Mononuclear cell (primary cell): ENCODE measurements around the gene KRT71. TPM values are rescaled to one million over a fixed set of nuclear protein-coding genes. Genes with fewer than 3 reads are reported as not detected.
"Not testable (repeated sequence)": the region's sequence is repeated elsewhere in the genome, so short reads cannot be mapped to it uniquely, and the experiment has no call there.

Source experiments
- H3K27me3 ChIP-seq: 2 replicates; pipeline ENCODE4 v1.6.0; 2011; ENCODE audit warnings: low read length, control low read depth; ENCODE audit not compliant: insufficient read depth
- H3K4me1 ChIP-seq: 2 replicates; pipeline ENCODE4 v1.5.1; 2011; ENCODE audit warnings: mild to moderate bottlenecking, low read length, control low read depth; ENCODE audit not compliant: insufficient read depth
- H3K4me3 ChIP-seq: 2 replicates; pipeline ENCODE4 v1.5.1; 2011; ENCODE audit warnings: mild to moderate bottlenecking, low read length, moderate library complexity
- H3K9me3 ChIP-seq: 2 replicates; pipeline ENCODE4 v1.5.1; 2011; ENCODE audit warnings: low read depth, mild to moderate bottlenecking, control low read depth, low read length
- total RNA-seq: library from RNA; depleted of rRNA; stranded (reverse); fragments of >200 nt; gene quantifications from one replicate; pipeline ENCODE4 v1.2.3, GENCODE V29; 2012

The KRT71 gene
- total RNA-seq, 1 donor, result not detected

DNA sequence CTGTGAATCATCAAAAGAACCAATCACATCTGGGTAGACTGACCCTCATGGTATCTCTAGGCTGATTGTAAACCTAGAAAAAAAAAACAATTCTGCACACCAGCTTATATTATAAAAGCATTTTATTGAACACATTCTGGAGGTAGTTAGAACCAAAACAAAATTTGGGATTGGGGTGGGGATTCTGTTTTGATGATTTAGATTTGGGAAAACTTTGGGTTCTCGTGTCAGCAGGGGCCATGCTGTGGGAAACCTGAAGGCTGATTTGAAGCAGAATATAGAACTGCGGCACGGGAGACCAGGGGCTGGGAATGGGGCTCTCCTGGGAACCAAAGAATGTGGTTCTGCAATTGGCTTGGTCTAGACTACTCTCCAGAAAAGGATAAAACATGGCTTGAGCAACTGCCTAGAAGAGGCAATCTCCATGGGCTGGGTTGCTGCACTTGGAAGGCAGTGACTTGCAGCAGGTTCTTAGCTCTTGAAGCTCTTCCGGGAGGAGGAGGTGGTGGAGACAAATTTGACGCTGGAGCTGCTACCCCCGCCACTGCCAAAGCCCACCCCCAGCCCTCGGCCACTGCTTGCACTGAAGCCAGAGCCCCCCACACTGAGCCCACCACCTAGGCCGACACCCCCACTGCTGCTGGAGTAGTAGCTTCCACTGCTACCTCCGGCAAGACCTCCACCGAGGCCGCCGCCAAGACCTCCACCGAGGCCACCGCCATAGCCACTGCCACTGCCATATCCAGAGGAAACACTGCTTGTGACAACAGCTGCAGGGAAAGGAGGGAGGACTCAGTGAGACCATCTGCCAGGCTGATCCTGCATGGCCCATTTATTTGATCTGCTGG, 38.2 kb downstream of the KRT71 start:
- Histone ChIP-seq H3K27me3 (peaks cover 5% of the 10 kb centered on the region), H3K4me3 (no peak overlapping the region), H3K4me1 (no peaks in the 10 kb centered on the region), H3K9me3 (peaks cover 12% of the 10 kb centered on the region)

DNA sequence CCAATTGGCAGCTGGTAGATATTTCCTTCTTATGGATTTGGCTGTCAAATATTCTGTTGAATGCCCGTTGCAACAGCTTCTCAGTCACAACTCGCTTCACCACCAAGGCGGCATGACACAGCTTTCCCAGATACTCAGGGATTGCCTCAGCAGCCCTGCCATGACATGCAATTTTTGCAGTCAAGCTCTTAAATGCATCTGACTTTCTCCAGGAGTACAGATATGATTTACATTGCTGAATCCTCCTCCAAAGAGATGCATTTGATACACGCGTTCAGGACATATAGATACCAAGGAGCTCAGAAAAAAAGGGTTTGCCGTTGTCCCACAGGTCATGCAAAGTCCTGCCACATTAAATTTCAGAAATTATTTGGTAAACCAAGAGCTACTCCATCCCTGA, 39.2 kb downstream of the KRT71 start:
- Histone ChIP-seq H3K4me1 (no peaks in the 10 kb centered on the region), H3K27me3 (peaks cover 5% of the 10 kb centered on the region), H3K4me3 (no peak overlapping the region), H3K9me3 (peaks cover 12% of the 10 kb centered on the region)

GRCh38 chr12:52508211-52508610, 44.7 kb downstream of the KRT71 start:
- no peak overlapping the region for H3K4me3 ChIP-seq
- H3K9me3 ChIP-seq, result peaks cover 12% of the 10 kb centered on the region
- no peaks in the 10 kb centered on the region for H3K4me1 ChIP-seq
- peaks cover 16% of the 10 kb centered on the region for H3K27me3 ChIP-seq

- Histone ChIP-seq H3K4me1 (no peaks in the 10 kb centered on the region), H3K4me3 (no peak overlapping the region), H3K9me3 (peaks cover 12% of the 10 kb centered on the region)
Measured at GRCh38 chr12:52506858-52507715, 45.9 kb downstream of the KRT71 start.

GRCh38 chr12:52502877-52503276, 50.1 kb downstream of the KRT71 start:
- no peaks in the 10 kb centered on the region for H3K4me1 ChIP-seq
- no peaks in the 10 kb centered on the region for H3K9me3 ChIP-seq
- H3K27me3 ChIP-seq, result peaks cover 11% of the 10 kb centered on the region
- no peak overlapping the region for H3K4me3 ChIP-seq

More at GRCh38 chr12:52506858-52507715, 45.9 kb downstream of the KRT71 start:
- peaks cover 16% of the 10 kb centered on the region for H3K27me3 ChIP-seq

DNA sequence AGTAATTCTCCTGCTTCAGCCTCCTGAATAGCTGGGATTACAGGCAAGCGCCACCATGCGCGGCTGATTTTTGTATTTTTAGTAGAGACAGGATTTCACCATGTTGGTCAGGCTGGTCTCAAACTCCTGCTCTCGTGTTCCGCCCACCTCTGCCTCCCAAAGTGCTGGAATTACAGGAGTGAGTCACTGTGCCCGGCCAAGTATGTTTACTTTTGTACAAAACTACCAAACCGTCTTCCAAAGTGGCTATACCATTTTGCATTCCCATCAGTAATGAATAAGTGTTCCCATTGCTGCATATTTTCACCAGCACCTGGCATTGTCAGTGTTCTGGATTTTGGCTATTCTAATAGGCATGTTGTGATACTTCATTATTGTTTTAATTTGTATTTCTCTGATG, 51.5 kb downstream of the KRT71 start:
- H3K27me3 ChIP-seq, result peaks cover 7% of the 10 kb centered on the region
- no peaks in the 10 kb centered on the region for H3K4me1 ChIP-seq
- no peak overlapping the region for H3K4me3 ChIP-seq
- H3K9me3 ChIP-seq, result no peaks in the 10 kb centered on the region

DNA sequence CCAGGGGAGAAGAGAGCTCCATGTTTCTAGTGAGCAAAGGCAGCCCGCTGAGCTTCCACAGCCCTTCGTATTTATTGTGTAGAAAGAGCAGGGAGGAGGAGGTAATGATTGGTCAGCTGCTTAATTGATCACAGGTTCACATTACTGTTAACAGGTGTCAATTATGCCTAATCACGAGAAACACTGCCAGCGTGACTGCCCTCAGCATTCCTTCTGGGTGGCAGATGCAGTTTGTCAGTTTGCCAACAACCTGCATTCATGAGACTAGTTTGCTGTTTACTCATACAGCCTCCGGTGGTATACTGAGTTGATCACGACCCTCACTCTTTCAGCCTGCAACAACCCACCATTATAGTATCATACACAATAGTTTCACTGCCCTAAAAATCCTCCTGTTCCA, 52.4 kb downstream of the KRT71 start:
- not testable (repeated sequence) for H3K4me3 ChIP-seq, H3K27me3 ChIP-seq, H3K9me3 ChIP-seq, H3K4me1 ChIP-seq

DNA sequence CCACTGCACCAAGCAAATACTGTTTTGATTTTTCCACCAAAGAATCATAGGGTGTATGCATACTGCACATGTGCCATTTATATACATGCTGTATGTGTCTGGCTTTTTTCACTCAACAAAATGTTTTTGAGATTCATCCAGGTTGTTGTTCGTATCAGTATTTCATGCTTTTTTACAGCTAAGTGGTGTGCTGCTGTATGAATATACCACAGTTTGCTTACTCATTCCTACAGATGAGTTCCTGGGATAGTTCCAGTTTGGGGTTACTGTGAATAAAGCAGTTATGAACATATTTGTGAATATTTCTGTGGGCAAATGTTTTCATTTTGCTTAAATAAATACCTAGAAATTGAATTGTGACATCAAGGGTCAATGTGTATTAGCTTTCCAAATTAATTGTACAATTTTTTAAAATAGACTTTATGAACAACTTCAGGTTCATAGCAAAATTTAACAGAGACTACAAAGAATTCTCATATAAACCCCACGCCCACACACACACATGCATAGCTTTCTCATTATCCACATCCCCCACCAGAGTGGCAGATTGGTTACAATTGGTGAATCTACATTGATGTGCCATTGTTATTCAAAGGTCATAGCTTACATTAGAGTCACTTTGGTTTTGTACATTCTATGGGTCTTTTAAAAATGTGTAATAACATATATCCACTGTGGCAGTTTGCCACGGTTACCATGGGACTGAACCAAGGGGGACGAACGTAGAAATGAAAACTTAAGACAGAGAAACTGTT, 53.0 kb downstream of the KRT71 start:
- H3K27me3 ChIP-seq, result peaks cover 3% of the 10 kb centered on the region
- no peaks in the 10 kb centered on the region for H3K9me3 ChIP-seq
- no peak overlapping the region for H3K4me3 ChIP-seq
- no peaks in the 10 kb centered on the region for H3K4me1 ChIP-seq

DNA sequence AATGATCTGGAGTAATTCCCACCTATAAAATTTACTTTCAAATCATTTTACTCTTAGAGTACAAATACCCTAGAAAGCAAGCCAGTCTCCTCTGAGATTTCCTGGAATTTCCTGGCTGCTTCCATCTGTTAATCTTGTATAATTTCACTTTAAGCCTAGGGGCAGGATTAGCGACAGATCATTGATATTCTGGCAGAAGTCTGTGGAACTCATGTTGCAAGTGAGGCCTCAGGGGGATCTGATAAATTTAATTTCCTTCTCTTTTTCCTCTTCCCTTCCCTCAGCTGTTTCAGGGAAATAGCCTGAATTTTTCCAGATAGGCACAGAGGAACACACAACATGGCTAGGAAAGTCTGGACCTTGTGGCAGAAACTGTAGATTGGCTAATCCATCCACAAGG, 54.0 kb downstream of the KRT71 start:
- no peaks in the 10 kb centered on the region for H3K9me3 ChIP-seq
- no peaks in the 10 kb centered on the region for H3K4me1 ChIP-seq
- peaks cover 2% of the 10 kb centered on the region for H3K27me3 ChIP-seq
- no peak overlapping the region for H3K4me3 ChIP-seq

- Histone ChIP-seq H3K4me1 (no peaks in the 10 kb centered on the region), H3K27me3 (peaks cover 2% of the 10 kb centered on the region), H3K4me3 (no peak overlapping the region), H3K9me3 (no peaks in the 10 kb centered on the region)
Measured at GRCh38 chr12:52497975-52498374, 55.0 kb downstream of the KRT71 start.

GRCh38 chr12:52496590-52497071, 56.3 kb downstream of the KRT71 start:
- H3K9me3 ChIP-seq, result no peaks in the 10 kb centered on the region
- peaks cover 2% of the 10 kb centered on the region for H3K27me3 ChIP-seq
- H3K4me1 ChIP-seq, result no peaks in the 10 kb centered on the region
- no peak overlapping the region for H3K4me3 ChIP-seq

DNA sequence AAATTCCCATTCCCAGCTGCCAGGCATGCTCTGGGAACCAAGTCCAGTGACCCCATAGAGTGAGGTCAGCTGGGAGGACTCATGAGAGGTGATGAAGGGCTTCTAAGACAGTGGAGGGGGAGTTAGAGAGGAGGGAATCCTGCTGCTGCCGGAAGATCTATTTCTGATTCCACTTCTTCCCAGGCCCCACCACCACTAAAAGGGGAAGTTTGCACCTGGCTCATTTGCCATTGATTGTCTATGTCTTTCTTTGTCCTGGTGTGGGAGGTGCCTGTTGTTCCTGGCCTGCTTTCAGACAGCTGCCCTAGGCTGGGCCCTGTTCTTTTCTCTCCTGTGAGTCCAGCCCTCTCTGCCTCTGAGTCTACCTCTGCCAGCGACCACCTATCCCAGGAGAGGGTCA, 56.9 kb downstream of the KRT71 start:
- Histone ChIP-seq H3K4me1 (no peaks in the 10 kb centered on the region), H3K9me3 (no peaks in the 10 kb centered on the region), H3K27me3 (peaks cover 2% of the 10 kb centered on the region), H3K4me3 (no peak overlapping the region)

DNA sequence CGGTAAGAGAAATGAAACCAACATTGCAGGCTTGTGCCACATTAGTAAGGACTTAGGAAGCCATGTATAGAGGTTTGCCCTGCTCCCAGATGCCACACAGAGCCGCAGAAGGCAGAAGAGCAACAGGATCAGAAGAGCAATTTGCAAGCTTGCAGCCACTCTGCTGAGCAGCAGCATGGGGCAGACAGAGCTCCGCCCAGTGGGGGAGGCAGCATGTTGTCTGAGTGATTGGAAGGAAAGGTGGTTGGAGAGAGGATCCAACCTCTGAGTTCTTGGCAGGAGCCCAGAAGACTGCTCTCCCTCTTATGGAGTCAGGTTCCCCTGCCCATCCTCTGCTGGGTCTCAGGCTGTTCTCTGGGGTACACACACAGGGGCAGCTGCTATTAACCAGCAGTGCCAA, 57.6 kb downstream of the KRT71 start:
- Histone ChIP-seq H3K4me1 (no peaks in the 10 kb centered on the region), H3K4me3 (no peak overlapping the region), H3K9me3 (no peaks in the 10 kb centered on the region), H3K27me3 (peaks cover 2% of the 10 kb centered on the region)

- no peaks in the 10 kb centered on the region for H3K9me3 ChIP-seq
- no peaks in the 10 kb centered on the region for H3K4me1 ChIP-seq
- H3K4me3 ChIP-seq, result no peak overlapping the region
- H3K27me3 ChIP-seq, result peaks cover 2% of the 10 kb centered on the region
Measured at GRCh38 chr12:52494518-52494917, 58.4 kb downstream of the KRT71 start.

- H3K27me3 ChIP-seq, result peaks cover 2% of the 10 kb centered on the region
- no peaks in the 10 kb centered on the region for H3K9me3 ChIP-seq
- no peaks in the 10 kb centered on the region for H3K4me1 ChIP-seq
- H3K4me3 ChIP-seq, result no peak overlapping the region
Measured at GRCh38 chr12:52494100-52494499, 58.8 kb downstream of the KRT71 start.
